ENCODE measurements around the gene PDPN. TPM values are rescaled to one million over a fixed set of nuclear protein-coding genes. Genes with fewer than 3 reads are reported as not detected.

Gene PDPN
- total and polyA plus RNA-seq, 9 of the 15 experiments (the other 6 are each of a cell fraction or from before 2014, with no cell fraction given) = 0.11 TPM; not detected in 8

DNA sequence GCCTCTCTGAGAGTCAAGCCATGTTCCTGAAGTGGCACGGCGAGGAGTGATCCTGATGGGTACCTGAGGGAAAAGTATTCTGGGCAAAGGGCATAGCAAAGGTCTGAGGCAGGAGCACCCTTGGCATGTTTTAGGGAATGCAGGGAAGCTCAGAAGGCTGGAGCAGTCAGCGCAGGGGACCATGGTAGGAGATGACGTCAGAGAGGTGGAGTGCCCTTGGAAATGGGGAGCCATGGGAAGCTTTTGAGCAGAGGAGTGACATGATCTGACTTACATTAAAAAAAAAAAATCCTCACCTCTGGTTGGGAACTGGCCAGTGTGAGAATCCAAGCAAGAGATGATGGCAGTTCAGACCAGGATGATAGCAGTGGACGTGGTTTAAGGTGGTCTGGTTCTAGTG, 37.2 kb downstream of the PDPN start:
- Histone ChIP-seq H2AFZ (ENCODE audit: low read depth, low read length) (no peak overlapping the region), H3K27ac (ENCODE audit: extremely low read depth, low read depth, low read length) (no peak overlapping the region), H3K9ac (ENCODE audit: insufficient read depth in 1 of 2, low read depth in 2 of 2, low read length in 2 of 2) (no peak overlapping the region), H3K4me1 (replicated peaks in 1 of 2; ENCODE audit: control insufficient read depth in 2 of 2, insufficient read depth in 2 of 2, low read length in 2 of 2) (no peaks in the 10 kb centered on the region), H4K20me1 (replicated peaks; ENCODE audit: control insufficient read depth, insufficient read depth, low read length) (no peaks in the 10 kb centered on the region), H3K36me3 (ENCODE audit: control insufficient read depth, insufficient read depth, low read length) (no peaks in the 10 kb centered on the region), H3K4me2 (ENCODE audit: insufficient read depth, low read length) (no peak overlapping the region), H3K9me1 (ENCODE audit: control insufficient read depth, insufficient read depth, low read length) (no peaks in the 10 kb centered on the region), H3K4me3 (no peak overlapping the region), H3K27me3 (ENCODE audit: control insufficient read depth in 2 of 2, insufficient read depth in 2 of 2, low read length in 2 of 2) (peaks cover 12 to 48% of the 10 kb centered on the region in 2 experiments; a peak in 4 of 5 replicates), H3K79me2 (ENCODE audit: control insufficient read depth, insufficient read depth, low read length) (no peaks in the 10 kb centered on the region), H3K9me3 (replicated peaks; ENCODE audit: control insufficient read depth, insufficient read depth, low read depth, low read length) (no peaks in the 10 kb centered on the region)
- DNase-seq (ENCODE audit: extremely low read depth in 1 of 4, low spot score in 3 of 4) (no peak), FAIRE-seq (no peak), ATAC-seq (no peak)
- CTCF ChIA-PET (ENCODE audit: low intra/inter-chr PET ratio) = no interaction called here
- WGBS (ENCODE audit: insufficient coverage, low coverage, missing lambda C conversion rate) = 2% methylated on average over 5 of the region's 5 CpGs
- BruUV-seq (replicated peaks) = no TSS peak
- in situ Hi-C loops (cut with MboI) = no loop called here
- intact Hi-C loops (cut with micrococcal nuclease) = no loop called here
- POLR2A ChIA-PET = interaction anchor here (0.7 to 1.8 kb wide), 2 partner anchors 9 to 96 kb away, joined by 3 to 6 read pairs; no protein-coding TSS in a partner anchor
- TF ChIP-seq ZNF707 (CRISPR knock-in tag; conservative IDR thresholded peaks at IDR 0.05) (no peak), ZNF79 (CRISPR knock-in tag; IDR thresholded peaks at IDR 0.05; ENCODE audit: low read depth) (no peak), MAFG (tag; conservative IDR thresholded peaks at IDR 0.05) (no peak), ARNT (IDR thresholded peaks at IDR 0.05) (no peak)
- TF ChIP-seq, protein P1, sequence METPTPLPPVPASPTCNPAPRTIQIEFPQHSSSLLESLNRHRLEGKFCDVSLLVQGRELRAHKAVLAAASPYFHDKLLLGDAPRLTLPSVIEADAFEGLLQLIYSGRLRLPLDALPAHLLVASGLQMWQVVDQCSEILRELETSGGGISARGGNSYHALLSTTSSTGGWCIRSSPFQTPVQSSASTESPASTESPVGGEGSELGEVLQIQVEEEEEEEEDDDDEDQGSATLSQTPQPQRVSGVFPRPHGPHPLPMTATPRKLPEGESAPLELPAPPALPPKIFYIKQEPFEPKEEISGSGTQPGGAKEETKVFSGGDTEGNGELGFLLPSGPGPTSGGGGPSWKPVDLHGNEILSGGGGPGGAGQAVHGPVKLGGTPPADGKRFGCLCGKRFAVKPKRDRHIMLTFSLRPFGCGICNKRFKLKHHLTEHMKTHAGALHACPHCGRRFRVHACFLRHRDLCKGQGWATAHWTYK (CRISPR knock-in tag; IDR thresholded peaks at IDR 0.05) = no peak

DNA sequence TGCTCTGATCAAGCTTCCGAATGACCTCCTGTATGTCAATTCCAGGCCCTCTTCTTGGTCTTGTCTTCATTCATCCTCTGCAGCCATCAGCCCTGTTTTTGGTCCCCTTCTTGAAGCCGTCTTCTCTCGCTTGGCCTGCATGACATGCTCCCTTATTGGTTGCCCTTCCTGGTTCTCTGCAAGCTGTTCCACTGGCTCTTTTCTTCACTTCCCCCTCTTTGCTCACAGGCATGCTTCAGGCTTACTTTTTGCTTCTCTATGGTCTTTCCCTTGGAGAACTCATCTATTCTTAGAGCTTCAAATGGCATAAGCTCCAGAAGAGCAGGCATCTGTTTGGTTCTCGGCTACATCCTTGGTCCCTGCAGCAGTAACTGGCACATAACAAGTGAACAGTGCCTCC, 38.8 kb downstream of the PDPN start:
- Histone ChIP-seq H3K27me3 (ENCODE audit: control insufficient read depth in 2 of 2, insufficient read depth in 2 of 2, low read length in 2 of 2) (peaks cover 10 to 41% of the 10 kb centered on the region in 2 experiments; a peak in 4 of 5 replicates), H3K36me3 (ENCODE audit: control insufficient read depth, insufficient read depth, low read length) (no peaks in the 10 kb centered on the region), H3K4me2 (ENCODE audit: insufficient read depth, low read length) (no peak overlapping the region), H4K20me1 (replicated peaks; ENCODE audit: control insufficient read depth, insufficient read depth, low read length) (no peaks in the 10 kb centered on the region), H3K4me1 (replicated peaks in 1 of 2; ENCODE audit: control insufficient read depth in 2 of 2, insufficient read depth in 2 of 2, low read length in 2 of 2) (no peaks in the 10 kb centered on the region), H3K79me2 (ENCODE audit: control insufficient read depth, insufficient read depth, low read length) (no peaks in the 10 kb centered on the region), H3K9me1 (ENCODE audit: control insufficient read depth, insufficient read depth, low read length) (no peaks in the 10 kb centered on the region), H3K4me3 (no peak overlapping the region), H3K9ac (ENCODE audit: insufficient read depth in 1 of 2, low read depth in 2 of 2, low read length in 2 of 2) (no peak overlapping the region), H3K9me3 (replicated peaks; ENCODE audit: control insufficient read depth, insufficient read depth, low read depth, low read length) (no peaks in the 10 kb centered on the region), H3K27ac (ENCODE audit: extremely low read depth, low read depth, low read length) (no peak overlapping the region), H2AFZ (ENCODE audit: low read depth, low read length) (no peak overlapping the region)
- in situ Hi-C loops (cut with MboI) = no loop called here
- TF ChIP-seq ZNF282 (CRISPR knock-in tag; IDR thresholded peaks at IDR 0.05) (no peak), ZNF766 (CRISPR knock-in tag; conservative IDR thresholded peaks at IDR 0.05) (no peak)
- TF ChIP-seq, protein P2, sequence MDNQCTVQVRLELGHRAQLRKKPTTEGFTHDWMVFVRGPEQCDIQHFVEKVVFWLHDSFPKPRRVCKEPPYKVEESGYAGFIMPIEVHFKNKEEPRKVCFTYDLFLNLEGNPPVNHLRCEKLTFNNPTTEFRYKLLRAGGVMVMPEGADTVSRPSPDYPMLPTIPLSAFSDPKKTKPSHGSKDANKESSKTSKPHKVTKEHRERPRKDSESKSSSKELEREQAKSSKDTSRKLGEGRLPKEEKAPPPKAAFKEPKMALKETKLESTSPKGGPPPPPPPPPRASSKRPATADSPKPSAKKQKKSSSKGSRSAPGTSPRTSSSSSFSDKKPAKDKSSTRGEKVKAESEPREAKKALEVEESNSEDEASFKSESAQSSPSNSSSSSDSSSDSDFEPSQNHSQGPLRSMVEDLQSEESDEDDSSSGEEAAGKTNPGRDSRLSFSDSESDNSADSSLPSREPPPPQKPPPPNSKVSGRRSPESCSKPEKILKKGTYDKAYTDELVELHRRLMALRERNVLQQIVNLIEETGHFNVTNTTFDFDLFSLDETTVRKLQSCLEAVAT (IDR thresholded peaks at IDR 0.05) = no peak
- no peak for DNase-seq (ENCODE audit: extremely low read depth in 1 of 4, low spot score in 3 of 4)
- ATAC-seq = no peak
- no peak for FAIRE-seq
- BruUV-seq (replicated peaks) = no TSS peak
- intact Hi-C loops (cut with micrococcal nuclease) = no loop called here
- POLR2A ChIA-PET = no interaction called here
- CTCF ChIA-PET (ENCODE audit: low intra/inter-chr PET ratio) = no interaction called here
- WGBS (ENCODE audit: insufficient coverage, low coverage, missing lambda C conversion rate) = 0% methylated on average over 4 of the region's 4 CpGs

All from K562 (cell line).